ENCODE measurements around the gene USH1C. TPM values are rescaled to one million over a fixed set of nuclear protein-coding genes. Genes with fewer than 3 reads are reported as not detected.

The USH1C gene
- total and polyA plus RNA-seq, 4 donors: 0.09 to 1.3 (median 0.75) TPM

DNA sequence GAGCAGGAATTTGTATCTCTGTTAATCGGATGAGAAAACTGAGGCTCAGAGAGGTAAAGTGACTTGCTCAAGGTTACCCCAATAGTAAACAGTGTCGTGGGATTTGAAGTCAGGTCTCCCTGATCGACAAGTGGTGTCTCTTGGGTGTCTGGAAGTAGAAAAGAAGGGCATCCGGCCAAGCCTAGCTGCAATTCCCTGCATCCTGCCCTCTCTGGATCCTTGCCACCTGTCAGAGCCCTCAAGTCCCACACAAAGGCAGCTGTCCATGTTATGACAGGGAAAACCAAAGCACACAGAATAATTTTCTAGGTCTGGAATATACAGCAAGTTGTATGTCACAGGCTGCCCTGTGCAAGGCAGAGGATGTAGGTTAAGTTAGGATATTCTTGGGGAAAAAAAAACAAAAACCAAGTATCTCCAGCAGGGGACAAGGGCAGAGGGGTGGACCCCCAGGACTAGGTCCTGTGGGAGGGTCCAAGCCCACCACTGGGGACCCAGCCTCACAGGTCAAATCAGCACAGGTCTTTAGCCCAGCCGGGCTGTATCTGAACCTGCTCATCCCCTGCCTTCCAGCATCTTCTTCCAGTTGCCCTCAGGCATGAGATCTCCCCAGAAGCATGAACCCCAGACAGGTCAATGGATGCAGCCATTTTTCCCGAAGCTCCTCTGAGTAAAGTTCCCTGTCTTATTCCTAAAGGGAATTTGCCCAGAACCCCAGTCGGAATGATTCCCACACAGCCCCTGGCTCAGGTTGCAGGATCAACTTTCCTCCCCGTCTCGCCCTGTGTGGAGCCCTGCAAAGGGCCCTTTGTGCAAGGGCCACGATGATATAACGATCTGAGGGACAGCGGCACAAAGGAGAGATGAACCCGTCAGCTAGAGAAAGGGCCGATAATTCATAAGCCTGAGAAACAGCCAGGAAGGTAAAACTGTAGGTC lies 15.0 kb downstream of the USH1C start:
- WGBS: 73% methylated on average over 14 of the region's 14 CpGs
- Histone ChIP-seq H3K36me3 (ENCODE audit: control insufficient read depth in 4 of 4, insufficient read depth in 3 of 4, low read depth in 1 of 4, low read length in 3 of 4) (no peaks in the 10 kb centered on the region), H3K27ac (ENCODE audit: low read depth in 1 of 2, low read length in 2 of 2) (no peak overlapping the region), H3K9me3 (ENCODE audit: control insufficient read depth in 4 of 4, low read length in 3 of 4) (no peaks in the 10 kb centered on the region), H3K4me1 (ENCODE audit: control insufficient read depth in 4 of 4, insufficient read depth in 4 of 4, low read length in 3 of 4) (no peaks in the 10 kb centered on the region), H3K9ac (ENCODE audit: low read depth in 1 of 2, low read length in 2 of 2) (no peak overlapping the region), H3K27me3 (ENCODE audit: control insufficient read depth in 4 of 4, insufficient read depth in 4 of 4, low read length in 3 of 4) (no peaks in the 10 kb centered on the region), H3K4me3 (ENCODE audit: low read depth in 1 of 3, low read length in 3 of 3) (no peak overlapping the region)
- TF ChIP-seq JUND (IDR thresholded peaks at IDR 0.05) (no peak), RXRA (IDR thresholded peaks at IDR 0.05) (no peak)
- no peak for DNase-seq (ENCODE audit: low spot score)

DNA sequence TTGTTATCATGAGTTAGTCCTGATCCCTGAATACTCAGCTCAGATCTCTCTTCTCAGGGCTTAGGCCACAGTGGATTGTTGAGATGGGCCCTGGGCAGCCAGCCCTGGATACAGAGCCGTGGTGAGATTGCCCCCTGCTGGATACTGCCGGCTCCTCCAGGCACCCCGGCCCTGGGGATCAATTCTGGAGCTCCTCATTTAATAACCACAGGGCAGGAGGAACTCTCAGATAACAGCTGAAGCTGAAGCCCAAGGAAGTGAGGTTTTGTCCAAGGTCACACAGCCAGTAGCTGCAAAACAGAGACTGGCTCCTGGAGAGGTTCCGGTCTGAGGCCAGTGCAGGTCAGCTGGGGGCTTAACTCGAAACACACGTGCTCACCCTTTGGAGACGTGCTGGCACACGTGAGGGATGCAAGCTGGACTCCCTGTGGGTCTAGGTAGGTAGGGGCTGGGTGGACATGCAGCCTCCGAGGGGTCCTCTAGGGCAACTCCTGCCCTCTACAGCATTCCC lies 16.0 kb downstream of the USH1C start:
- TF ChIP-seq RAD21 (IDR thresholded peaks at IDR 0.05) (peak; percentile 77 to 87), FOXA1 (IDR thresholded peaks at IDR 0.05) (no peak)
- TF ChIP-seq, protein P1, sequence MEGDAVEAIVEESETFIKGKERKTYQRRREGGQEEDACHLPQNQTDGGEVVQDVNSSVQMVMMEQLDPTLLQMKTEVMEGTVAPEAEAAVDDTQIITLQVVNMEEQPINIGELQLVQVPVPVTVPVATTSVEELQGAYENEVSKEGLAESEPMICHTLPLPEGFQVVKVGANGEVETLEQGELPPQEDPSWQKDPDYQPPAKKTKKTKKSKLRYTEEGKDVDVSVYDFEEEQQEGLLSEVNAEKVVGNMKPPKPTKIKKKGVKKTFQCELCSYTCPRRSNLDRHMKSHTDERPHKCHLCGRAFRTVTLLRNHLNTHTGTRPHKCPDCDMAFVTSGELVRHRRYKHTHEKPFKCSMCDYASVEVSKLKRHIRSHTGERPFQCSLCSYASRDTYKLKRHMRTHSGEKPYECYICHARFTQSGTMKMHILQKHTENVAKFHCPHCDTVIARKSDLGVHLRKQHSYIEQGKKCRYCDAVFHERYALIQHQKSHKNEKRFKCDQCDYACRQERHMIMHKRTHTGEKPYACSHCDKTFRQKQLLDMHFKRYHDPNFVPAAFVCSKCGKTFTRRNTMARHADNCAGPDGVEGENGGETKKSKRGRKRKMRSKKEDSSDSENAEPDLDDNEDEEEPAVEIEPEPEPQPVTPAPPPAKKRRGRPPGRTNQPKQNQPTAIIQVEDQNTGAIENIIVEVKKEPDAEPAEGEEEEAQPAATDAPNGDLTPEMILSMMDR (IDR thresholded peaks at IDR 0.05; ENCODE audit: low read depth, low read length, missing input control): peak; percentile 67
- Histone ChIP-seq H3K36me3 (ENCODE audit: control insufficient read depth in 4 of 4, insufficient read depth in 3 of 4, low read depth in 1 of 4, low read length in 3 of 4) (no peaks in the 10 kb centered on the region), H3K4me3 (ENCODE audit: low read depth in 1 of 3, low read length in 3 of 3) (no peak overlapping the region), H3K9ac (ENCODE audit: low read depth in 1 of 2, low read length in 2 of 2) (no peak overlapping the region), H3K4me1 (ENCODE audit: control insufficient read depth in 4 of 4, insufficient read depth in 4 of 4, low read length in 3 of 4) (no peaks in the 10 kb centered on the region), H3K27ac (ENCODE audit: low read depth in 1 of 2, low read length in 2 of 2) (no peak overlapping the region), H3K27me3 (ENCODE audit: control insufficient read depth in 4 of 4, insufficient read depth in 4 of 4, low read length in 3 of 4) (no peaks in the 10 kb centered on the region), H3K9me3 (ENCODE audit: control insufficient read depth in 4 of 4, low read length in 3 of 4) (no peaks in the 10 kb centered on the region)
- DNase-seq (ENCODE audit: low spot score): peak; percentile 66
- 55% methylated on average over 9 of the region's 9 CpGs for WGBS

DNA sequence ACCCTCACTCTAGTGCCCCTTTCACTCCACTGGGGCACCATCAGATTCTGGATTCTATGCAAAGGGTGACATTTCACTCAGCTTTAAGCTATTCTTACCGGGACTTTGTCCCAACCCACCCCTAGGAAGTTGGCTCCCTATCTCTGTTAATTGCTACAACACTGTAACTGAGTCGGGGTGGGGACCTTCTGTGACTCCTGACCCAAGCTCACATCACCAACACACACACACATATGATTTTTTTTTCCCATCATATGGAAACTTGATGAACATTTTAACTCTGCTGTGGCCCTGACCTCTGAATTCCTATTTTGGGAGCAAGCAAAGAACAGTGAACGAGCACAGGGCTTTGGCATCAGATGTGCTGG lies 16.6 kb downstream of the USH1C start:
- no peak for DNase-seq (ENCODE audit: low spot score)
- no peaks in the 10 kb centered on the region for H3K27me3 ChIP-seq (ENCODE audit: control insufficient read depth in 4 of 4, insufficient read depth in 4 of 4, low read length in 3 of 4)
- no peak overlapping the region for H3K4me3 ChIP-seq (ENCODE audit: low read depth in 1 of 3, low read length in 3 of 3)
- no peaks in the 10 kb centered on the region for H3K36me3 ChIP-seq (ENCODE audit: control insufficient read depth in 4 of 4, insufficient read depth in 3 of 4, low read depth in 1 of 4, low read length in 3 of 4)
- no peaks in the 10 kb centered on the region for H3K4me1 ChIP-seq (ENCODE audit: control insufficient read depth in 4 of 4, insufficient read depth in 4 of 4, low read length in 3 of 4)
- 73% methylated on average over 3 of the region's 3 CpGs for WGBS
- no peak overlapping the region for H3K27ac ChIP-seq (ENCODE audit: low read depth in 1 of 2, low read length in 2 of 2)
- no peaks in the 10 kb centered on the region for H3K9me3 ChIP-seq (ENCODE audit: control insufficient read depth in 4 of 4, low read length in 3 of 4)
- H3K9ac ChIP-seq (ENCODE audit: low read depth in 1 of 2, low read length in 2 of 2): no peak overlapping the region
- TF ChIP-seq NR2F2 (IDR thresholded peaks at IDR 0.05) (no peak), SP1 (IDR thresholded peaks at IDR 0.05) (no peak), FOXA2 (IDR thresholded peaks at IDR 0.05) (no peak), EGR1 (IDR thresholded peaks at IDR 0.05; ENCODE audit: low read depth in 2 of 2) (no peak), YY1 (IDR thresholded peaks at IDR 0.05) (no peak), JUND (IDR thresholded peaks at IDR 0.05) (no peak), RAD21 (IDR thresholded peaks at IDR 0.05) (no peak), FOXA1 (IDR thresholded peaks at IDR 0.05) (no peak), TAF1 (conservative IDR thresholded peaks at IDR 0.05) (no peak), GABPA (IDR thresholded peaks at IDR 0.05 in 1 of 2, conservative IDR thresholded peaks at IDR 0.05 in 1 of 2) (no peak)
- TF ChIP-seq, protein P2, sequence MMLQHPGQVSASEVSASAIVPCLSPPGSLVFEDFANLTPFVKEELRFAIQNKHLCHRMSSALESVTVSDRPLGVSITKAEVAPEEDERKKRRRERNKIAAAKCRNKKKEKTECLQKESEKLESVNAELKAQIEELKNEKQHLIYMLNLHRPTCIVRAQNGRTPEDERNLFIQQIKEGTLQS (IDR thresholded peaks at IDR 0.05): no peak
- TF ChIP-seq, protein P1 (IDR thresholded peaks at IDR 0.05; ENCODE audit: low read depth, low read length, missing input control): no peak
- TF ChIP-seq, protein P3, sequence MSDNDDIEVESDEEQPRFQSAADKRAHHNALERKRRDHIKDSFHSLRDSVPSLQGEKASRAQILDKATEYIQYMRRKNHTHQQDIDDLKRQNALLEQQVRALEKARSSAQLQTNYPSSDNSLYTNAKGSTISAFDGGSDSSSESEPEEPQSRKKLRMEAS (IDR thresholded peaks at IDR 0.05): no peak
- TF ChIP-seq, protein P4, sequence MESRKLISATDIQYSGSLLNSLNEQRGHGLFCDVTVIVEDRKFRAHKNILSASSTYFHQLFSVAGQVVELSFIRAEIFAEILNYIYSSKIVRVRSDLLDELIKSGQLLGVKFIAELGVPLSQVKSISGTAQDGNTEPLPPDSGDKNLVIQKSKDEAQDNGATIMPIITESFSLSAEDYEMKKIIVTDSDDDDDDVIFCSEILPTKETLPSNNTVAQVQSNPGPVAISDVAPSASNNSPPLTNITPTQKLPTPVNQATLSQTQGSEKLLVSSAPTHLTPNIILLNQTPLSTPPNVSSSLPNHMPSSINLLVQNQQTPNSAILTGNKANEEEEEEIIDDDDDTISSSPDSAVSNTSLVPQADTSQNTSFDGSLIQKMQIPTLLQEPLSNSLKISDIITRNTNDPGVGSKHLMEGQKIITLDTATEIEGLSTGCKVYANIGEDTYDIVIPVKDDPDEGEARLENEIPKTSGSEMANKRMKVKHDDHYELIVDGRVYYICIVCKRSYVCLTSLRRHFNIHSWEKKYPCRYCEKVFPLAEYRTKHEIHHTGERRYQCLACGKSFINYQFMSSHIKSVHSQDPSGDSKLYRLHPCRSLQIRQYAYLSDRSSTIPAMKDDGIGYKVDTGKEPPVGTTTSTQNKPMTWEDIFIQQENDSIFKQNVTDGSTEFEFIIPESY (IDR thresholded peaks at IDR 0.05): no peak
- TF ChIP-seq, protein P5, sequence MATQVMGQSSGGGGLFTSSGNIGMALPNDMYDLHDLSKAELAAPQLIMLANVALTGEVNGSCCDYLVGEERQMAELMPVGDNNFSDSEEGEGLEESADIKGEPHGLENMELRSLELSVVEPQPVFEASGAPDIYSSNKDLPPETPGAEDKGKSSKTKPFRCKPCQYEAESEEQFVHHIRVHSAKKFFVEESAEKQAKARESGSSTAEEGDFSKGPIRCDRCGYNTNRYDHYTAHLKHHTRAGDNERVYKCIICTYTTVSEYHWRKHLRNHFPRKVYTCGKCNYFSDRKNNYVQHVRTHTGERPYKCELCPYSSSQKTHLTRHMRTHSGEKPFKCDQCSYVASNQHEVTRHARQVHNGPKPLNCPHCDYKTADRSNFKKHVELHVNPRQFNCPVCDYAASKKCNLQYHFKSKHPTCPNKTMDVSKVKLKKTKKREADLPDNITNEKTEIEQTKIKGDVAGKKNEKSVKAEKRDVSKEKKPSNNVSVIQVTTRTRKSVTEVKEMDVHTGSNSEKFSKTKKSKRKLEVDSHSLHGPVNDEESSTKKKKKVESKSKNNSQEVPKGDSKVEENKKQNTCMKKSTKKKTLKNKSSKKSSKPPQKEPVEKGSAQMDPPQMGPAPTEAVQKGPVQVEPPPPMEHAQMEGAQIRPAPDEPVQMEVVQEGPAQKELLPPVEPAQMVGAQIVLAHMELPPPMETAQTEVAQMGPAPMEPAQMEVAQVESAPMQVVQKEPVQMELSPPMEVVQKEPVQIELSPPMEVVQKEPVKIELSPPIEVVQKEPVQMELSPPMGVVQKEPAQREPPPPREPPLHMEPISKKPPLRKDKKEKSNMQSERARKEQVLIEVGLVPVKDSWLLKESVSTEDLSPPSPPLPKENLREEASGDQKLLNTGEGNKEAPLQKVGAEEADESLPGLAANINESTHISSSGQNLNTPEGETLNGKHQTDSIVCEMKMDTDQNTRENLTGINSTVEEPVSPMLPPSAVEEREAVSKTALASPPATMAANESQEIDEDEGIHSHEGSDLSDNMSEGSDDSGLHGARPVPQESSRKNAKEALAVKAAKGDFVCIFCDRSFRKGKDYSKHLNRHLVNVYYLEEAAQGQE (IDR thresholded peaks at IDR 0.05): no peak
